GM12891 (cell line): ENCODE measurements around the gene S100A8.

Experiments used
- DNase-seq: peaks from one replicate; pipeline ENCODE4 v3.0.0; 2011; ENCODE audit warnings: low spot score; ENCODE audit not compliant: insufficient read length
- FAIRE-seq: peaks from 2 replicates; lab custom pipeline; 2011; peaks lifted over from hg19 to GRCh38; lab: Jason Lieb, UNC
- PAX5 ChIP-seq: IDR thresholded peaks from 2 replicates; pipeline ENCODE4 v1.6.1; 2011; ENCODE audit warnings: low read length, moderate library complexity, mild to moderate bottlenecking; ENCODE audit not compliant: insufficient read depth, severe bottlenecking
- POLR2A ChIP-seq: IDR thresholded peaks from 2 replicates; pipeline ENCODE4 v1.6.1; 2011; ENCODE audit warnings: low read depth, low read length, control low read depth
- POLR2AphosphoS5 ChIP-seq: IDR thresholded peaks from 2 replicates; pipeline ENCODE4 v1.6.1; 2011; ENCODE audit warnings: low read depth, low read length, control low read depth
- POU2F2 ChIP-seq: IDR thresholded peaks from 2 replicates; pipeline ENCODE4 v1.6.1; 2011; ENCODE audit warnings: low read depth, mild to moderate bottlenecking, control low read depth, low read length, moderate library complexity
- SPI1 ChIP-seq: IDR thresholded peaks from 2 replicates; pipeline ENCODE4 v1.6.1; 2011; ENCODE audit warnings: low read depth, low read length, control low read depth
- TAF1 ChIP-seq: IDR thresholded peaks from 2 replicates; pipeline ENCODE4 v1.6.1; 2011; ENCODE audit warnings: low read depth, low read length, control low read depth

The S100A8 gene

GRCh38 chr1:153371231-153371630, 19.6 kb downstream of the S100A8 start:
- no peak for DNase-seq
- TF ChIP-seq TAF1 (no peak), POLR2AphosphoS5 (no peak), SPI1 (no peak), POU2F2 (no peak), POLR2A (no peak), PAX5 (no peak)
- FAIRE-seq, result no peak

GRCh38 chr1:153370146-153370545, 20.7 kb downstream of the S100A8 start:
- FAIRE-seq, result no peak
- TF ChIP-seq PAX5, result no peak
- TF ChIP-seq TAF1, result no peak
- no peak for TF ChIP-seq POU2F2
- TF ChIP-seq POLR2AphosphoS5, result no peak
- TF ChIP-seq SPI1, result no peak
- no peak for TF ChIP-seq POLR2A

GRCh38 chr1:153368495-153368894, 22.4 kb downstream of the S100A8 start:
- FAIRE-seq (no peak), DNase-seq (no peak)
- TF ChIP-seq TAF1, result no peak
- no peak for TF ChIP-seq POU2F2
- TF ChIP-seq SPI1, result no peak
- TF ChIP-seq PAX5, result no peak
- TF ChIP-seq POLR2AphosphoS5, result no peak
- TF ChIP-seq POLR2A, result no peak

More at GRCh38 chr1:153370146-153370545, 20.7 kb downstream of the S100A8 start:
- no peak for DNase-seq

GRCh38 chr1:153367090-153367489, 23.8 kb downstream of the S100A8 start:
- TF ChIP-seq POLR2AphosphoS5 (no peak), PAX5 (no peak), POLR2A (no peak), POU2F2 (no peak)
- no peak for FAIRE-seq
- DNase-seq, result no peak

GRCh38 chr1:153366261-153366660, 24.6 kb downstream of the S100A8 start:
- DNase-seq, result no peak

GRCh38 chr1:153365696-153366095, 25.2 kb downstream of the S100A8 start:
- DNase-seq (no peak), FAIRE-seq (no peak)
- TF ChIP-seq POLR2A (no peak), PAX5 (no peak), TAF1 (no peak), SPI1 (no peak), POLR2AphosphoS5 (no peak), POU2F2 (no peak)

More at GRCh38 chr1:153366261-153366660, 24.6 kb downstream of the S100A8 start:
- no peak for FAIRE-seq
- TF ChIP-seq PAX5 (no peak), POLR2AphosphoS5 (no peak), SPI1 (no peak), POU2F2 (no peak), POLR2A (no peak), TAF1 (no peak)

GRCh38 chr1:153364766-153365666, 25.9 kb downstream of the S100A8 start:
- FAIRE-seq, result no peak
- DNase-seq, result no peak
- TF ChIP-seq PAX5 (no peak), SPI1 (no peak), TAF1 (no peak), POLR2AphosphoS5 (no peak), POU2F2 (no peak), POLR2A (no peak)

- TF ChIP-seq SPI1 (no peak), POLR2A (no peak), PAX5 (no peak), POLR2AphosphoS5 (no peak), TAF1 (no peak), POU2F2 (no peak)
- DNase-seq (no peak), FAIRE-seq (no peak)
Measured at GRCh38 chr1:153364156-153364555, 26.7 kb downstream of the S100A8 start.

- DNase-seq, result no peak
- TF ChIP-seq POLR2AphosphoS5 (no peak), POLR2A (no peak), POU2F2 (no peak), TAF1 (no peak), PAX5 (no peak), SPI1 (no peak)
- no peak for FAIRE-seq
Measured at GRCh38 chr1:153363641-153364040, 27.2 kb downstream of the S100A8 start.

GRCh38 chr1:153362187-153362775, 28.6 kb downstream of the S100A8 start:
- DNase-seq, result no peak
- no peak for FAIRE-seq
- TF ChIP-seq SPI1 (no peak), POLR2A (no peak), POLR2AphosphoS5 (no peak), PAX5 (no peak), TAF1 (no peak), POU2F2 (no peak)
